H1 (cell line): ENCODE data around the gene PLVAP. TPM values are rescaled to one million over a fixed set of nuclear protein-coding genes. Genes with fewer than 3 reads are reported as not detected.
A peak's percentile ranks its signal among the peaks of the same experiment; 100 is the strongest.

Experiments
- CTCF ChIA-PET: fragments of 300-600 bp; sonication (Branson Sonifier 250); formaldehyde crosslinking; loops from one replicate; lab custom pipeline; 2021; ENCODE audit not compliant: partially characterized antibody; lab: Charles Lee
- POLR2A ChIA-PET: fragments of 300-600 bp; sonication (Branson Sonifier 250); formaldehyde crosslinking; loops from one replicate; lab custom pipeline; 2021; ENCODE audit warnings: inconsistent platforms; ENCODE audit not compliant: partially characterized antibody; lab: Charles Lee
- DNase-seq, 2 experiments: peaks; one replicate each; pipeline versions ENCODE4 v3.0.0 to v3.0.0-alpha.2; 2010 to 2022; ENCODE audit warnings: low spot score in 2 of 2, low read depth in 1 of 2, mixed read lengths in 1 of 2
- FAIRE-seq: peaks from 2 replicates; lab custom pipeline; 2011; peaks lifted over from hg19 to GRCh38; lab: Jason Lieb, UNC
- H2AFZ ChIP-seq: 2 replicates; pipeline ENCODE4 v1.8.1; 2012; ENCODE audit warnings: low read length, inconsistent platforms
- H2AK5ac ChIP-seq: 2 replicates; pipeline ENCODE4 v1.6.1; 2013; ENCODE audit warnings: low read depth, low read length
- H2BK120ac ChIP-seq: replicated peaks from 2 replicates; pipeline ENCODE3; 2013; ENCODE audit warnings: low read depth, low read length, inconsistent platforms
- H2BK12ac ChIP-seq: 2 replicates; pipeline ENCODE4 v1.6.1; 2013; ENCODE audit warnings: low read depth, low read length
- H2BK15ac ChIP-seq: 2 replicates; pipeline ENCODE4 v1.6.1; 2013; ENCODE audit warnings: low read length
- H2BK20ac ChIP-seq: 2 replicates; pipeline ENCODE4 v1.6.1; 2013; ENCODE audit warnings: low read length
- H2BK5ac ChIP-seq: 2 replicates; pipeline ENCODE4 v1.6.1; 2013; ENCODE audit warnings: low read depth, low read length
- H3K14ac ChIP-seq: 2 replicates; pipeline ENCODE4 v1.6.1; 2013; ENCODE audit warnings: inconsistent platforms; ENCODE audit not compliant: insufficient read length
- H3K18ac ChIP-seq: 2 replicates; pipeline ENCODE4 v1.6.1; 2013; ENCODE audit warnings: low read length; ENCODE audit errors: extremely low read depth
- H3K23ac ChIP-seq: 2 replicates; pipeline ENCODE4 v1.6.1; 2013; ENCODE audit warnings: inconsistent platforms; ENCODE audit not compliant: insufficient read length
- H3K23me2 ChIP-seq: 2 replicates; pipeline ENCODE4 v1.6.1; 2013; ENCODE audit warnings: low read depth, low read length
- H3K27ac ChIP-seq: 2 replicates; pipeline ENCODE4 v1.6.1; 2011; ENCODE audit warnings: low read depth, low read length, inconsistent platforms
- H3K27me3 ChIP-seq, 4 experiments: replicated peaks in 1 of 4; 1 replicate in 1 of 4; 2 replicates in 3 of 4; pipeline versions ENCODE4 v1.6.1 to v1.8.1; 2011 to 2013; ENCODE audit warnings: low read length in 3 of 4, mild to moderate bottlenecking in 3 of 4, inconsistent platforms in 2 of 4, mixed read lengths in 2 of 4, moderate library complexity in 1 of 4; ENCODE audit not compliant: control insufficient read depth in 3 of 4, insufficient read depth in 3 of 4; ENCODE audit errors: extremely low read depth in 1 of 4
- H3K36me3 ChIP-seq, 4 experiments: 2 replicates each; pipeline versions ENCODE4 v1.6.1 to v1.8.1; 2011 to 2013; ENCODE audit warnings: mild to moderate bottlenecking in 4 of 4, low read length in 3 of 4, moderate library complexity in 2 of 4, control low read depth in 1 of 4, inconsistent platforms in 1 of 4; ENCODE audit not compliant: insufficient read depth in 4 of 4, control insufficient read depth in 2 of 4
- H3K4ac ChIP-seq: replicated peaks from 2 replicates; pipeline ENCODE3; 2013; ENCODE audit warnings: low read length, low read depth, mixed read lengths, inconsistent platforms; ENCODE audit not compliant: insufficient read length
- H3K4me1 ChIP-seq, 4 experiments: replicated peaks in 1 of 4; 1 replicate in 1 of 4; 2 replicates in 3 of 4; pipeline versions ENCODE4 v1.6.1 to v1.8.1; 2011 to 2013; ENCODE audit warnings: low read length in 3 of 4, inconsistent platforms in 2 of 4, mixed read lengths in 1 of 4; ENCODE audit not compliant: insufficient read depth in 4 of 4, control insufficient read depth in 3 of 4
- H3K4me2 ChIP-seq, 2 experiments: 2 replicates each; pipeline versions ENCODE4 v1.6.1 to v1.8.1; 2011 to 2013; ENCODE audit warnings: low read depth in 2 of 2, low read length in 2 of 2, control low read depth in 1 of 2, inconsistent platforms in 1 of 2, mild to moderate bottlenecking in 1 of 2; ENCODE audit not compliant: insufficient read depth in 1 of 2
- H3K4me3 ChIP-seq, 4 experiments: fragments of 200-600, 300-600 bp in 1 of 4; sonication (generic), shearing (Covaris generic), sonication (Bioruptor Twin) in 1 of 4; 2 replicates each; pipeline versions ENCODE4 v1.5.1 to v1.8.1; 2011 to 2016; ENCODE audit warnings: low read length in 4 of 4, low read depth in 3 of 4, control low read depth in 2 of 4, inconsistent platforms in 2 of 4, mild to moderate bottlenecking in 2 of 4, mixed read lengths in 1 of 4, moderate library complexity in 1 of 4; ENCODE audit not compliant: insufficient read depth in 2 of 4; ENCODE audit errors: extremely low read depth in 1 of 4
- H3K56ac ChIP-seq: replicated peaks from 2 replicates; pipeline ENCODE3; 2013; ENCODE audit warnings: low read depth, mild to moderate bottlenecking, mixed read lengths, low read length, inconsistent platforms; ENCODE audit not compliant: insufficient read length
- H3K79me1 ChIP-seq: 2 replicates; pipeline ENCODE4 v1.6.1; 2013; ENCODE audit warnings: low read depth, low read length, control low read depth
- H3K79me2 ChIP-seq, 2 experiments: 2 replicates each; pipeline versions ENCODE4 v1.6.1 to v1.8.1; 2012 to 2013; ENCODE audit warnings: low read length in 2 of 2, mild to moderate bottlenecking in 2 of 2, inconsistent platforms in 1 of 2; ENCODE audit not compliant: insufficient read depth in 2 of 2, control insufficient read depth in 1 of 2
- H3K9ac ChIP-seq, 4 experiments: replicated peaks in 1 of 4; 1 replicate in 1 of 4; 2 replicates in 3 of 4; pipeline versions ENCODE4 v1.6.1 to v1.8.1; 2011 to 2013; ENCODE audit warnings: low read depth in 3 of 4, low read length in 3 of 4, control low read depth in 2 of 4, mild to moderate bottlenecking in 2 of 4, moderate library complexity in 2 of 4, inconsistent platforms in 1 of 4; ENCODE audit errors: extremely low read depth in 1 of 4
- H3K9me3 ChIP-seq, 2 experiments: 2 replicates each; pipeline versions ENCODE4 v1.6.1 to v1.8.1; 2012 to 2013; ENCODE audit warnings: mild to moderate bottlenecking in 2 of 2, moderate library complexity in 2 of 2, control low read depth in 1 of 2, inconsistent platforms in 1 of 2, low read depth in 1 of 2, low read length in 1 of 2, mixed read lengths in 1 of 2; ENCODE audit not compliant: insufficient read depth in 2 of 2
- H4K20me1 ChIP-seq, 2 experiments: replicated peaks in 1 of 2; 2 replicates each; pipeline versions ENCODE3 to v1.8.1; 2011 to 2013; ENCODE audit warnings: inconsistent platforms in 2 of 2, low read length in 2 of 2, mild to moderate bottlenecking in 1 of 2; ENCODE audit not compliant: insufficient read depth in 2 of 2, control insufficient read depth in 1 of 2
- H4K5ac ChIP-seq: 2 replicates; pipeline ENCODE4 v1.6.1; 2013; ENCODE audit warnings: low read length, low read depth, mixed read lengths, inconsistent platforms; ENCODE audit not compliant: insufficient read length
- H4K8ac ChIP-seq: 2 replicates; pipeline ENCODE4 v1.8.0; 2013; ENCODE audit warnings: mild to moderate bottlenecking, moderate library complexity, low read length, inconsistent platforms; ENCODE audit not compliant: insufficient read depth; ENCODE audit errors: extremely low read depth
- H4K91ac ChIP-seq: replicated peaks from 2 replicates; pipeline ENCODE3; 2013; ENCODE audit warnings: low read length, mixed read lengths, inconsistent platforms; ENCODE audit not compliant: insufficient read length
- ASH2L ChIP-seq: fragments of 200-600, 300-600 bp; sonication (generic); IDR thresholded peaks from one replicate; pipeline ENCODE4 v1.7.1; 2017; ENCODE audit warnings: low read length
- CHD2 ChIP-seq: IDR thresholded peaks from 2 replicates; pipeline ENCODE4 v1.6.1; 2012; ENCODE audit warnings: low read length, improper control_type of control experiment
- FOSL1 ChIP-seq: IDR thresholded peaks from 2 replicates; pipeline ENCODE4 v1.6.1; 2011; ENCODE audit warnings: mild to moderate bottlenecking, low read depth, low read length, moderate library complexity; ENCODE audit not compliant: insufficient read depth
- KDM4A ChIP-seq: IDR thresholded peaks from one replicate; pipeline ENCODE4 v1.7.1; 2012; ENCODE audit warnings: low read depth, mild to moderate bottlenecking, moderate library complexity, low read length, inconsistent platforms; ENCODE audit not compliant: severe bottlenecking
- SP4 ChIP-seq: IDR thresholded peaks from 2 replicates; pipeline ENCODE4 v1.6.1; 2012; ENCODE audit warnings: low read length, inconsistent platforms
- WGBS, 2 experiments: shearing (Covaris generic) in 1 of 2; methylation state at CpG; one replicate each; pipeline versions ENCODE4 v1.1.6 to v1.1.7; 2013 to 2015; ENCODE audit warnings: low lambda C conversion rate in 2 of 2, mixed read lengths in 2 of 2, inconsistent platforms in 1 of 2, low coverage in 1 of 2, missing lambda C conversion rate in 1 of 2; ENCODE audit not compliant: insufficient replicate concordance in 2 of 2, insufficient coverage in 1 of 2, insufficient read length in 1 of 2; ENCODE audit errors: extremely low coverage in 1 of 2, missing lambda C conversion rate in 1 of 2; 5-methylcytosine and 5-hydroxymethylcytosine counted together
- polyA plus RNA-seq, 7 experiments: library from polyadenylated mRNA; depleted of rRNA in 3 of 7; stranded (reverse) in 5 of 7; unstranded in 2 of 7; fragments of >200 nt in 5 of 7; fragments of 200-250 nt in 2 of 7; gene quantifications; 1 replicate in 5 of 7; 2 replicates in 1 of 7; 4 replicates in 1 of 7; pipeline versions ENCODE4 v1.2.1 to v1.2.3, GENCODE V29; 2011 to 2013; ENCODE audit warnings: missing spikeins in 2 of 7, mixed read lengths in 2 of 7
- total RNA-seq: library from RNA; stranded (reverse); fragmentation: NEBNext Ultra II Directional; extraction: Animal tissue kit (Norgen Biotek cat#: 25700); gene quantifications from 2 replicates; pipeline ENCODE4 v1.2.1, GENCODE V29; 2021

PLVAP gene
- total and polyA plus RNA-seq, 2 of the 8 experiments (the other 6 are each of a cell fraction or from before 2014, with no cell fraction given) = 0.32 TPM; not detected in 1

- peak overlapping the region; percentile 0; the same call in 1 of the 2 replicates for H2BK12ac ChIP-seq
- no peaks in the 10 kb centered on the region for H3K9me3 ChIP-seq
- no peak overlapping the region for H2BK15ac ChIP-seq
- peak overlapping the region; percentile 1; the same call in 1 of the 2 replicates for H3K18ac ChIP-seq
- H3K23ac ChIP-seq = no peak overlapping the region
- H2BK120ac ChIP-seq = no peak overlapping the region
- peak overlapping the region; percentile 66 for H3K27ac ChIP-seq
- H3K79me1 ChIP-seq = 0 out of 2 replicates have a peak, but pooled peaks cover 2% of the 10 kb centered on the region
- peak overlapping the region; percentile 55; the same call in 1 of the 2 replicates for H2BK5ac ChIP-seq
- H3K23me2 ChIP-seq = peaks cover 6% of the 10 kb centered on the region; the same call in 1 of the 2 replicates
- no peaks in the 10 kb centered on the region for H3K79me2 ChIP-seq
- TF ChIP-seq FOSL1 (no peak), KDM4A (no peak), SP4 (no peak), CHD2 (no peak), ASH2L (no peak)
- TF ChIP-seq, all 59 proteins: peak for 0
- Histone ChIP-seq H3K4me3 (peak overlapping the region; percentile 35 to 95 (median 60); a peak in 7 of 8 replicates), H4K8ac (peak overlapping the region; percentile 91), H3K4me1 (peaks cover 0 to 22% (median 15%) of the 10 kb centered on the region in 4 experiments; a peak in 6 of 7 replicates), H2AK5ac (no peak overlapping the region), H3K4ac (peak overlapping the region; percentile 69), H3K36me3 (peaks cover 0 to 13% (median 6%) of the 10 kb centered on the region in 4 experiments; a peak in 4 of 8 replicates), H2AFZ (no peak overlapping the region), H3K4me2 (peak overlapping the region; percentile 72 to 83), H3K9ac (peak overlapping the region in 1 of 4 experiments; percentile 3; a peak in 1 of 7 replicates), H4K20me1 (peaks cover 3 to 10% of the 10 kb centered on the region in 2 experiments), H3K27me3 (no peaks in the 10 kb centered on the region; a peak in 1 of 7 replicates), H2BK20ac (no peak overlapping the region), H4K5ac (peak overlapping the region; percentile 74), H4K91ac (peak overlapping the region; percentile 54), H3K14ac (no peak overlapping the region), H3K56ac (no peak overlapping the region)
- no peak for DNase-seq
- CTCF ChIA-PET = interaction anchor here (0.9 to 3.3 kb wide), 18 partner anchors 8 to 121 kb away, joined by 3 to 13 read pairs (median 5); partner anchors contain the start of genes ANO8, CCDC194, DDA1 and MRPL34
- 72% methylated on average over 27 of the region's 27 CpGs; no CpG with 5 or more reads in 1 of the 2 experiments for WGBS, 2 experiments
- FAIRE-seq = no peak
- POLR2A ChIA-PET = interaction anchor here (0.6 to 17.1 kb wide), 13 partner anchors 11 to 133 kb away, joined by 3 to 329 read pairs (median 4); partner anchors contain the start of genes ABHD8, ANO8, DDA1 and GTPBP3
Measured at GRCh38 chr19:17327068-17327653, 50.0 kb downstream of the PLVAP start.
